ENCODE data around the gene COPZ1.
"Not testable (repeated sequence)": the region's sequence is repeated elsewhere in the genome, so short reads cannot be mapped to it uniquely, and the experiment has no call there.

The COPZ1 gene

DNA sequence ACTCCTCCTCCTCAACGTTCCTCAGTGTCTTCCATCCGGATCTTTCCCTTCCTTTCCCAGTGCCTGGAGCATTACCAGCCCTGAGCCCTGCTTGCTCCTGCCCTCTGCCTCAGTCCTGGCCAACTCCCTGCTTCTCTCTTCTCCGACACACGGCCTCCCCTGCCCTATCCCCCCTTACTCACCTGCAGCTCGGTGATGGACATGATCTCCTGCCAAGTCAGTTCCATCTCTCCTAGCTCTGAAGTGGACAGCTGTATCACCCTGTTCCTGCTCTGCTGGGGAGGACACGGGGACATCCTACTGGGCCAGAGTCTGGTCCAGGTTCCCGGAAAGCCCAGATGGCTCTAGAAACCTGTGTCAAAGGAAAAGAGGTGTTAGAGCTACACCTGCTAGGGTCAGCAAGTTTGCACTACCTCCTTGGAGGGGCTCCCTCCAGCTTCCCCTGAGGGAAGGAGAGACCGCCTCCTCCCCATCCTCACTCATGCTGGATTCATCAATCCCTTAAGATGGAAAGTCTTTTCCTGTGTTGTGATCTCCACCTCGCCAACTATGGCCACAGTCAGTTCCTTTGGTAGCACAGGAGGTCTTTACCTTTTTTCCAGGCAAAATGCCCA, 29.9 kb upstream of the COPZ1 start:
- DNase-seq = no peak

DNA sequence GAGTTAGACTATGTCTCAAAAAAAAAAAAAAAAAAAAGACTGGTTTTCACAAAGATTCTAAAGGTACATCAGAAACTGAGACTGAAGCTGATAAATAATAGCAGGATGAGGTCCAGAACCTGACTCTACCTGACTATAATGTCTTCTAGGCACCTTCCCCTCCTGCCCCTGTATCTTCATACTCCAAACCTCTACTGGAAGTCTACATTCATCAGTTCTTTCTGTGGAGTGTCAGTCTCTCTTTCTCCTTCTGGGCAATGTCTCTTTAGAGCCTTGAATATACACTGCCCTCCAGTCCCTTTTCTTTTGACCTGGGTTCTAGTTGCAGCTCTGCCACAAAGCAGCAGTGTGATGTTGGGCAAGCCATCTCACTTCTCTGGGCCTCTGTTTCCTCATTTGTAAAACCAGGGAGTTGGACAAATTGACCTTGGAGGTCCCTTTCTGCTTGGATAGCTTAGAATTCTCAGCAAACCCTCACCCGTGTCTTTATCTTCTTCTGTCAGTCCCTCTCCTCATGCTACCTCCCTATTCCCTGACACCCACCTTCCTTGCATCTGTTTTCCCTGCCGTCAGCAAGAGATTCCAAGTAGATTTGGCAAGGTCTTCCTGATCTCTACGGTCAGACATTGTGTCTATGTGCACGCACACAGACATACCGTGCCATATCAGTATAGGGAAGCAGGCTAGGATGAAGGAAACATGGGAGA, 28.4 kb upstream of the COPZ1 start:
- no peak for DNase-seq

DNA sequence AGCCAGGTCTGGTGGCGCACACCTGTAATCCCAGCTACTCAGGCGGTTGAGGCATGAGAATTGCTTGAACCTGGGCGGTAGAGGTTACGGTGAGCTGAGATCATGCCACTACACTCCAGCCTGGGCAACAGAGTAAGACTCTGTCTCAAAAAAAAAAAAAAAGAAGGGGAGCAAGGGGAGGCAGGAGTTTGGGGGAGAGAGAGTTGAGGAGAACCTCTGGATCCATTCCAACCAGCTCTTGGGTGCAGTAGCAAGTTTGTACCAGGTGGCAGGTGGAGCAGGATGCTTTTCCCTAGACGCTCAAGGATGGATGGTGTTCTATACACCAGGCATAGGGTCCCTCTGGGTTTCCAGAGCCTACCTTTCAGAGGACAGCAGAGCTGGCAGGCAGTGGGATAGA, 26.0 kb upstream of the COPZ1 start:
- no peak for DNase-seq

DNA sequence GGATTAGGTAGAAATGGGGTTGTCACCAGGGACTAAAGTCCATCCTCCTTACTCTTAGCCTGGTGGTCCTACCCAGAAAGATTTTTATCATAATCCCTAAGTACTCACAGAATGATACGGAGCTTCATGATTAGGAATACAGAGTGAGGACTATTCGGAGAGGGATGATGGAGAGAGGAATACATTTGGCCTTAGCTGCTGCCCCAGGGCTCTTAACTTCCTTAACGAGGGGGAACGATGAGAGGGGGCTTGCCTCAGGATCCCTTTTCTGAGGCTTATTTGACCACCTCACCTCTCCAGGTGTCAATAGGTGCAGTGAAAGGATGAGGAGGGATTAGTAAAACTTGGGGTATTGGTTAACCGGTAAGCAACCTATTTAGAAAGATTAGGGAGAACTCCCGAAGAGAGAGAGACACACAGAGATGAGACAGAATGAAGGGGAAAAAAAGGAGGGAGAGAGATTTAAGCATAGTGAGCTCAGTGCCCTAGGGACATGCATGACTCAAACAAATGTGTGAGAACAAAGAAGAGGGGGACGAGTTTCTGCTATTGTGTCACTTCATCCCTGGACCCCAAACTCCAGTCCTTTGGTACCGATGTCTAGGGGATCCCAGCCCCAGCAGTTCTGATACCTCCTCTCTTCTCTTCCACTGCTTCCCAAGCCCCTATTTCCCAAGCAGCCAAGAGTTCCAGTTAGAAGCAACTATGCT, 25.3 kb upstream of the COPZ1 start:
- DNase-seq = no peak

DNA sequence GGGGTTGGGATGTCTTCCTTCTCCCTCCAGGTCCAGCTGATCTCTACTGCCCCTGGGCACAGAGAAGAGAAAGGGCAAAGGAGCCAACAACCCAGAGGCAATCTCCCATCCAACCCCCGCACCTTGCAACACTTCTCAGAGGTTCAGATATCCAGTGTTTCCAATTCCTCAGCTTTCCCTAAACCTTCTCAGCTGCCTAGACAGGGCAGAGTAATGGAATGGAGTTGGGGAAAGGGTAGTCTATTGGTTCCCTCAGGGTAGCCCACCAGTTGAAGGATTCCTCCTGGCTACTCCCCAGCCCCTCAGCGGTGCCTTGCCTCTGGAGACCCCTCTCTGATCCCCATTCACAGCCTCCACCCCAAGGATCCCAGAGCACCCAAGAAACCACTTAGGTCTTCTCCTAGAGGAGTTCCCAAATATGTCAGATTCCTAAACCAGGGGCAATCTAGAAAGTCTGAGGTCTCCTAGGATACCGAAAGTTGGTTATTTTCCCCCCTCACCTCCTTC, 24.7 kb upstream of the COPZ1 start:
- DNase-seq = no peak

DNA sequence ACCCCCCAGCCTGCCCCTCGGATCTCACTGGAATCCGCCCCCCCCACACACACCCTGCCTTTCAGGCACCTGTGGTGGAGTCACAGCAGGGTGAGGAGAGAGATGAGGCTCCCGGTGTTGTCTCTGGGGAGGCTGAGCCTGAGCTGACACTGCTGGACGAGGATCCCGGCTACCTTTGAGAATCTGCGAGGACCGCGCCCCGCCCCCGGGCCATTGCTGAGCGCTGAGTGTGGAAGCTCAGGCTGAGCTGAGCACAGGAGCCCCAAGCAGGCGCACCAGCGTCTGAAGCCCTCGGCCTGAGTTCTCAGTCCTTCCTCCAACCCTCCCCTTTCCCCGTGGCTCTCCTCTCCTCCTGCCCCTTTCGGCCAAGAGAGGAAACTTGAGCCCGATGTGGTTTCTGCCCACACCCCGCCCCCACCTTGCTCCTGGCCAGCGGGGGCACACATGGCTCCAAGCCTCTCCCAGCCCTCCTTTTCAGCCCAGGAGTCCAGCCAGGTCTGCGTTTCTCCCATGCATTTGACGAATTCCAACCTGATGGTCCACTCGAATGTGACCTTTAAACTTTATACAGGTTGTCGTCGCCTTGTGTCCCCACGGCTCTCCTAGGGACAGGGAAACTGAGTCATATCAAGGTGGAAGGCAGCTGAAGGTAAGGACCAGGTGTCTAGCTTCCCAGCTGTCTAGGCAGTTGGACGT, 24.1 kb upstream of the COPZ1 start, which contains the start of gene NFE2:
TSS of gene NFE2 (minus strand) at position 284 of the 696 bp plus-strand sequence. CDS start 5,767 bp downstream, outside the sequence.
- DNase-seq = peak in 1 of 2 donors; percentile 49

DNA sequence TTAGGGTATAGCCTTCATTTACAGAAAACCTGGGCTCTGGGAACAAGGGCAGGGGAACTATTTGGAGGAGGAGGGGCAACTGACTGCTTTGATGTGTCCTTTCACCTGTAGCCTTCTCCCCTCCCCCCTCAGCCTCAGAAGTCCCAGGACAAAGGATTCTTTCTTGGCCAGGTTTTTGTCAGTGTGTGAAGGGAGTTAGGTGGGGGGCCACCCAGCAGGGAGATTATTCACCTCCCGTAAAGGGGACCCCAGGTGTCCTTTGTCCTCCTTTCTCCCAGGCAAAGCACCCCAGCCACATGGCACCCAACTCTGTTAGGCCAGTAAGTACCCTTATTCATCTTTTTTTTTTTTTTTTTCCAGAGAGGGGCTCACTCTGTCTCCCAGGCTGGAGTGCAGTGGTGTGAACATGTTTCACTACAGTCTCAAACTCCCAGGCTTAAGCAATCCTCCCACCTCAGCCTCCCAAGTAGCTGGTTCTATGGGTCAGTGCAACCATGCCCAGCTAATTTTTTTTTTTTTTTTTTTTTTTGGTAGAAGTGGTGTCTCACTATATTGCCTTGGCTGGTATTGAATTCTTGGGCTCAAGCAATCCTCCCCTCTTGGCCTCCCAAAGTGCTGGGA, 23.4 kb upstream of the COPZ1 start:
- no peak for DNase-seq

DNA sequence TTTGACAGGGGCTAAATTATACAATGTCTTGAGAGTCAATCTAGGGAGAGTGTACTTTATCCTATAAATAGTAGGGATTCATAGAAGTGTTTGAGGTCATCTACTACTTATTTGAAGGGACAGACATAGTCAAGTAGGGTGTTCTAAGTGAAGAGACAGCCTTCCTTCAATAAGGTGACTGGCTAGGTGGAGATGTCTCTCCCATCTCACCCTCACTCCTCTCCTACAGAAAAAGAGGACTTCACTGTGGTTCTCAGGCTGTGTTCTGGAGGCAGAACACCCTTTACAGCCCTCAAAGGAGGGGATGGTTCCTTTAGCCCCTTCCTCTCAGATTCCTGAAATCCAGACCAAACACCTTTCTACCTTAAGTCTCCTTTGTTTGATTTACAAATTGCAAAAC, 21.3 kb upstream of the COPZ1 start:
- DNase-seq = no peak

DNA sequence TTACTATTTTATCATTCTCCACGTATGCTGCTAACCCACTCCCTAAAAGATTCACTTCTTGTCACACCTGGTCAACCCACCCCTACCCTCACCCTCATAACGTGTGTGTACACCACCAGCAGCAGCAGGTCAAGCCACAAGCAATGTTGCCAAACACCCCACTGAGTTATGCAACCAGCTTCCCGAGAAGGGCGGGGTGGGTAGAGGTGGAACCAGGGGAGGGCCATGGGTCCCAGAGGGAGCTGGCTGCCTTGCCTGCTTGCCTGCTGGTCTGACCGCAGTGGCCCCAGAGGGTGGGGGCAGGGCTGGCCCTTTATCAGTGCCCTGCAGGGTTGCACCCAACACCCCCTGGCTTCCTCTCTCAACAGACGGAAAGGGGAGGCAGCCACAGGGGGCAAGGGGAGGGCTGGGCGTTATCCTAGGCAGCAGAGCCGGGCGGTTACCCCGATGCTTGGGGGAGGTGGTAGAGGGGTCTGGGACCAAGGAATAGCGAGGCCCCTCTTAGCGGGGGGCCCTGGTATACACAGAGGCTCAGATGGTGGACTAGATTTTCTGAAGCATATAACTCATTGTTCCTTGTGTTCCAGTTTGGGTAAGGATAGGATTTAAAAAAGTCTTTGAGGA, 20.6 kb upstream of the COPZ1 start:
- peak; percentile 44 to 67 for DNase-seq

DNA sequence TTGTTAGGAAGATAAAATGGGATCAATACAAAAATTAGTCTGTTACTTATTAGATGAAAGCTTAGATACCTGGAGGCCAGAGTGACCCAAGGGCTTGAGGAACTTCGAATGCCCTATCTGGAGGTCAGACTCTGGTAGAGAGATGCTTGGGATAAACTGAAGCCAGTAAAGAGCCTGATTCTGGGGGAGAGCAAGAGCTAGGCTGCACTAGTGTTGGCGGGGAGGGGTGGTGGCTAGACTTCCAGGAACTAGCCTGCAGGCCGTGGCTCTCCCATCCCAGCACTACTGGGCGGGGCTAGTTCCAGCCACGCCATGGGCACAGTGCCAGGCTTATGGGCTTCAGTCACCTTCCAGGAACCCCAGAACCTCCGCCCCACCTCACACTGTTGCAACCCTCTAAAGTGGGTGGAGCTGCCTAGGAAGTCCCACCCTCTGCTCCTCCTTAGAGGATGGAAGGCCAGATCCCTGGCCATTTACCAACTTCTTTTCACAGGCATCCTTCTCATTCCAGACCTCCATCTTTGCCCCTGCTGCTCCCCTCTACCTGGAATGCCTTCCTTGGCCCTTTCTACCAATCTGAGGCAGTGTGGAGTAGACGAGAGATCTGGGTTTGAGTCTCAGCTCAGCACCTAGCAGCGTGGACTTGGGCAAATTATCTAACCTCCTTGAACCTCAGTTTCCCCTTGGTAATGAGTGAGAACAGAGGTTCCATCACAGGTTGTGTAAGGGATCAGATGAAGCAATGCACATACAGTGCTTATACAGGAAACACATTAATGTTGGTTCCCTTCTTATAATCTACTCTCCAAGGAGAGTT, 17.8 kb upstream of the COPZ1 start:
- DNase-seq = peak in 1 of 2 donors; percentile 69

DNA sequence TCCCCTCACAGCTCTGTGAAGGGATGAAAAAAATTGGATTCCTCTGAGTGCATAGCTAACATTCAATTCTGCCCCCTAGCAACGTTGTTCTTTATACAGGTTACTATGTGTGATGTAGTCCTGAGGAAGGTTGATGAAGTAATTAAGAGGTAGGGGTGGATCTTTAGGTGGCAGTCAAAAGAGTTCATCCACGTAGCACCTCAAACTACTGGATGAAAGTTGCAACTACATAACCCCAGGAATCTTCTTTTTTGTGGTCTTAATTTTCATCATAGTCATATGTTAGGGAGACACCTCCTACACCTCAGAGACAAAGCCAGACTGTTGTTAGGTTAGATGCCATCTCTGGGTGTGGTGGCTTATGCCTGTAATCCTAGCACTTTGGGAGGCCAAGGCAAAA, 13.9 kb upstream of the COPZ1 start:
- DNase-seq = no peak

DNA sequence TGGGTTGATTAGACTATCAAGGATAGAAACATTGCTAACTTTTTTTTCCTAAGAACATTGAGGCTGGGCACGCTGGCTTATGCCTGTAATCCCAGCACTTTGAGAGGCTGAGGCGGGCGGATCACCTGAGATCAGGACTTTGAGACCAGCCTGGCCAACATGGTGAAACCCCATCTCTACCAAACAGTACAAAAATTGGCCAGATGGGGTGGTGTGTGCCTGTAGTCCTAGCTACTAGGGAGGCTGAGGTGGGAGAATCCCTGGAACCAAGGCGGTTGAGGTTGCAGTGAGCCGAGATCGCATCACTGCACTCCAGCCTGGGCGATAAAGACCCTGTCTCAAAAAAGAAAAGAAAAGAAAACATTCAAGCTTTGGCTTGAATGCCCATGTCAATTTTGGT, 12.6 kb upstream of the COPZ1 start:
- DNase-seq = not testable (repeated sequence)

DNA sequence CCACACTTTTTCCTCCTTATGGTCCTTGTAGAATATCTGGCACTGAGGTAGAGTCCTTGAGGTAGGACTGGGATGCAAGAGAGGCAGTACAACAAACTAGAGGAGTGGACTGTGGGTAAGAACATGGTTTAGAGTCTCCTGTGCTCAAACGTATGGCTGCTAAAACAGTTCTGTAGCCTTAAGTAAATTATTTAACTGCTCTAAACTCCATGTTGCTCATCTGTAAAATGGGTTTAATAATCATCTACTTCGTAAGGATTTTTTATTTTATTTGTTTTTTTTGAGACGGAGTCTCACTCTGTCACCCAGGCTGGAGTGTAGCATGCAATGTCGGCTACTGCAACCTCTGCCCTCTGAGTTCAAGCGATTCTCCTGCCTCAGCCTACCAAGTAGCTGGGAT, 3.6 kb upstream of the COPZ1 start:
- no peak for DNase-seq

DNA sequence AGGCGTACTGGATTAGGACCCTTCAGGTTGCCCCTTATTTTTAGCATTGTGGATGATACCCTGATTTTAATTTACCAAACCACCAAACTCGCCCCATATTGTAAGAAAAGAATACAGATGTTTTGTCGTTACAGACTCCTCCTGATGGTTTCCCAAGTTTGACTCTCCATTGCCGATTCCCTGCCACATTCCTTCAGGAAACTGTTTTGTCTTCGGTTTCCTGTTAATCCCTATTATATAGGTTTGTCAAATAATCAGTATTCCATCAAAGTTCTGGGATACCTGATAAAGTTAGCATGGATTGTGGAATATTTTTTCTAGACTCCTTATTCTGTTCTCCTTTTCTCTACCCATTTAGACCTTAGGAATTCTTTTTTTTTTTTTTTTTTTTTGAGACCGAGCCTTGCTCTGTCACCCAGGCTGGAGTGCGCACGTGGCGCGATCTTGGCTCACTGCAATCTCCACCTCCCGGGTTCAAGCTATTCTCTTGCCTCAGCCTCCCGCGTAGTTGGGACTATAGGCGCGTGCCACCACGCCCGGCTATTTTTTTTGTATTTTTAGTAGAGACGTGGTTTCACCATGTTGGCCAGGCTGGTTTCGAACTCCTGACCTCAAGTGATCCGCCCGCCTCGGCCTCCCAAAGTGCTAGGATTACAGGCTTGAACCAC, 645 bp downstream of the COPZ1 start:
- DNase-seq = not testable (repeated sequence)

DNA sequence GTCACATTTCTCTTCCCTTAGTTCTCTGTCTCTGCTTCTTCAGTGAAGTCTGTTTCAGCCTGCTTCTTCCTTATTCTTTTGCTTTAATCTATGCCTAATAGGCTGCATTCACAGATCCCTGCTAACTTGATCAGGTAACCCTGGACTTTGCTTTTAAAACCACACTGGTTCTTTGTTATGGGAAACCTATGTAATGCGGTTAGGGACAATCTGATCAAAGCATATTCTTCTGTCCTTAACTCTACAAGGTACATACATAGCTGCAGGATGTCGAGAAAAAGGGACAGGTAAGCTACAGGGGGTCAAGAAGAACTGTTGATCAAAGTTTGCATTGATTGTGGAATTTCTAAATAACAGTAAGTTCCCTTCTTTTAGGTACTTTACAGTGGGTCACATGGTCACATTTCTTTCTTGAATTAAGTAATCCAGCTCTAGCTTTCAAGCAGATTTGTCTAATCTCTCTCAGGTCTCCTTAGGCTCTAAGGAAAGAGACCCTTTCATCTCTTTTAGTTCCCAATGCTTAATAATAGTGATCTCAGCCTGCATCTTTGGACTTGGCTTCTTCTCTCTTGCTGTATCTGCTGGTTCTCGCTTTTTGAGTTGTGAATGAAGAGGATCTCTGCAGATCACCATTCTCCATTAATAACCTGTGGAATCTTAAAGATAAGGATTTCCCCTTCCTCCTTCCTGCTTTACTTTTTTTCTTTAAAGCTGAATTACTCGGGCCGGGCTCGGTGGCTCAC, 3.8 kb downstream of the COPZ1 start:
- DNase-seq = no peak

DNA sequence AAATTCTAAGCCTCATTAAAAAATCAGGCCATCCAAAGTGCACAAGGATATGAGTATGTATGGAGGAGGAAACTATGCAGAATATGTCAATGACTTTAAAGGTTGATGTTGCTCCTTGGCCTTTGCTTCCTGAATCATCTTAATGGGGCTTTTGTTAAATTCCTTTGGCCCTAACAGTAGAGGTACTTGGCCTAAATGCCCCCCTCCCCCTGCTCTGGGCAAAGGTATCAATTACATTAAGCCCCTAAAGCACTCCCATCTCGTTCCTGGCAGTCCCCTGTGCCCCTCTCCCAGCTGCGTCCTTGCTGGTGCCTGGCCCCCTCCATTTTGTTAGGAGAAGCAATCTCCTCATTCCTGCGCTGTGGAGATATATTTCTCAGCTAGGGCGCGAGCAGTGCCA, 4.8 kb downstream of the COPZ1 start:
- DNase-seq = no peak

DNA sequence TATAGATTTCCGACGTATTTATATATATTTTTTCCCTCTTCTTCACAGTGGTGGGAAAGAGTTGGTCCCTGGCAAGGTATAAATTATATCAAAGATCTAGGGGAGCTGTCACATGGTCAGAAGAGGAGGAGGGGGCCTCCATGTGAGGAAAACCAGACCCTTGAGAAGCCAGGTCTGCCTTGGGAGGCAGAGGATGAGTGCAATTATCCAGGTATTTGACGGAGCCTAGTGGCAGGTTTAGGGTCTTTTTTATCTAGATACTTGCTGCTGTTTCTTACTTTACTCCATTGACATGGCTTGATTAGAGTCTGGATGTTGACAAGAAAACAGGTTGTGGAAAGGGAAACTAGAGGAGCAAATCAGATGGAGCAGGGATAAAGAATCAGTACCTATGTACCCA, 5.5 kb downstream of the COPZ1 start:
- DNase-seq = no peak

DNA sequence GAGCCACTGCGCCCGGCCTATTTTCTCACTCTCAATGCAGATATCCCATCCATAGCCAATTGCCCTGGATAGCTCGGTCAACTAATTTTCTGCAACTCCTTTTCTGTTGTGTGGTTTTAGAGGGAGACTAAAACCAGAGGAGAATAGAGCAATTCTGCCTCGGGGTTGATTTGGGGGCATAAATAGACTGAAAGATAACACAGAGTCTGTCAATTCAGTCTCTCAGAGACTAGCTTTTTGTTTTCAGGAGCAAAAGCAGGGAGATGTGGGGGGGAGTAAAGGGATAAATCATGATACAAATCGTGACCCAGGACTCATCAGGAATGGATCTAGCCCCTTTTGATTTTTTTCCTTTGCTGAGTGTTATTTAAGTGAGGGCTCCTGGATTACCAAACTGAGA, 6.5 kb downstream of the COPZ1 start:
- DNase-seq = no peak

DNA sequence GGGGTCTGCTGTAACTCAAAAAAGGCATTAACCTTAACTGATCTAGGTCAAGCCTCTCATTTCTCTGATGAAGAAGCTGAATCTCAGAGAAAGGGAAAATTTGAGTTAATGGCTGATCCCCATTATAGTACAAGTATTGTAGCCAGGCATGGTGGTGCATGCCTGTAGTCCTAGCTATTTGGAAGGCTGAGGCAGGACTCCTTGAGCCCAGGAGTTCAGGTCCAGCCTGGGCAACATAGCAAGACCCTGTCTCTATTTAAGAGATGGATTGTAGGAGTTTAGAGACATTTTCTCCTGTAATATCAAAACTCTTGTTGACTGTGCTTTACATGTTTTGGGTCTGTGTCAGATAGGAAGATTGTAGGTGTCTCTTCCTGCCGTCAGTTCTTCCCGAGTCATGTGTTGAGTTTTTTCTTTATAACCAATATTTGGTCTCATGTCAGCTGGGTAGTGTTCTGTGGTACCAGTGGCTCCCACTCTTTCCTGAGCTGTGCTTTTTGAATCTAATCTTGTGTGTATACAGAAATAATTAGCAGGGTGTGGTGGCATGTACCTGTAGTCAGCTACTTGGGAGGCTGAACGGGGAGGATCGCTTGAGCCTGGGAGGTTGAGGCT, 8.6 kb downstream of the COPZ1 start:
- no peak for DNase-seq

Measured in CD4-positive, alpha-beta T cell treated with Interleukin-1 beta for 1 hour (primary cell).